ENCODE results near the gene FBXO48. TPM values are rescaled to one million over a fixed set of nuclear protein-coding genes. Genes with fewer than 3 reads are reported as not detected.

Gene FBXO48
- total and polyA plus RNA-seq, 2 of the 4 experiments (the other 2 are of a cell fraction) = 0.18 to 0.43 TPM

DNA sequence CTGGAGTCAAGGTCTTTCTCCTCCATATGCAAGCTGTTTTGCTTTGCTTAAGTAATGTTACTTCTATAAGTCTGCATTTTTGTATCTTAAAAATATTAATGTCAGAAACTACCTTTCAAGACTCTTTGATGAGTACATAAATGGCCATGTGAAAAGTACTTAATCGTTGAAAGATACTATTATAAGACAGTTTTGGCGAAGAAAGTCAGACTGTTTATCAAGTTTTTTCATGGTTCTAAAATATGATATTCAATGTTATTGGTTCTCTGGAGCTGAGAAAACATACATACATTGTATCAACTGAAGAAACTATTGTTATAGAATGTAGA is 25.1 kb downstream of the FBXO48 start:
- in situ Hi-C loops (cut with MboI; ENCODE audit: low sequenced_read_pairs) = loop anchor here (5.0 to 10.0 kb wide), 2 partner anchors 147 to 320 kb away; no protein-coding TSS in a partner anchor
- no TSS peak for BruUV-seq (replicated peaks)
- Histone ChIP-seq H3K4me1 (ENCODE audit: control insufficient read depth, insufficient read depth, low read length) (no peaks in the 10 kb centered on the region), H3K27me3 (ENCODE audit: control insufficient read depth, insufficient read depth, low read length) (peaks cover 13% of the 10 kb centered on the region), H2AK5ac (ENCODE audit: low read depth, low read length) (no peak overlapping the region), H4K91ac (ENCODE audit: insufficient read depth, low read depth, low read length) (no peak overlapping the region), H3K4me3 (ENCODE audit: insufficient read depth, low read depth, low read length) (no peak overlapping the region), H3K9me3 (ENCODE audit: control insufficient read depth, insufficient read depth, low read length) (no peaks in the 10 kb centered on the region), H3K9ac (ENCODE audit: low read depth, low read length) (no peak overlapping the region), H2AK9ac (replicated peaks; ENCODE audit: low read depth, low read length, poor library complexity) (no peak overlapping the region), H3K79me1 (ENCODE audit: low read depth in 1 of 2, low read length in 2 of 2) (no peaks in the 10 kb centered on the region), H2BK20ac (ENCODE audit: low read depth, low read length) (no peak overlapping the region), H3K27ac (ENCODE audit: insufficient read depth, low read length) (no peak overlapping the region), H2BK5ac (ENCODE audit: low read depth, low read length, poor library complexity, severe bottlenecking) (no peak overlapping the region), H3K36me3 (ENCODE audit: control insufficient read depth, insufficient read depth, low read length) (no peaks in the 10 kb centered on the region), H3K4ac (ENCODE audit: low read depth, low read length) (no peak overlapping the region), H4K5ac (ENCODE audit: low read depth, low read length) (no peak overlapping the region), H3K4me2 (ENCODE audit: low read depth, low read length) (no peak overlapping the region), H2AFZ (replicated peaks; ENCODE audit: low read length, poor library complexity) (no peak overlapping the region), H3K14ac (replicated peaks; ENCODE audit: low read depth, low read length) (no peak overlapping the region), H3K9me1 (ENCODE audit: insufficient read depth, low read length) (no peaks in the 10 kb centered on the region), H3K18ac (ENCODE audit: low read depth, low read length) (no peak overlapping the region), H2BK120ac (ENCODE audit: low read depth, low read length) (no peak overlapping the region), H3K23ac (ENCODE audit: low read depth, low read length) (no peak overlapping the region), H2BK15ac (ENCODE audit: low read depth, low read length) (no peak overlapping the region), H4K20me1 (ENCODE audit: insufficient read depth, low read length) (no peaks in the 10 kb centered on the region), H4K8ac (ENCODE audit: low read depth in 2 of 2, low read length in 2 of 2) (no peak overlapping the region), H3K56ac (ENCODE audit: extremely low read depth, insufficient read depth, low read length) (no peak overlapping the region)
- intact Hi-C loops (cut with micrococcal nuclease) = loop anchor here (1.0 to 5.0 kb wide), 5 partner anchors 80 to 320 kb away; partner anchors contain the start of genes CNRIP1 and PPP3R1
- ATAC-seq (ENCODE audit: low read depth) (no peak), DNase-seq (no peak)
- POLR2A ChIA-PET (ENCODE audit: unreplicated experiment) = no interaction called here
- dilution Hi-C loops (cut with HindIII; ENCODE audit: low sequenced_read_pairs, unreplicated experiment) = no loop called here
- no peak for TF ChIP-seq CHD1 (IDR thresholded peaks at IDR 0.05; ENCODE audit: low read depth, low read length)
- no peak for TF ChIP-seq POLR2A (IDR thresholded peaks at IDR 0.05; ENCODE audit: low read depth, low read length)
- TF ChIP-seq RAD21 (IDR thresholded peaks at IDR 0.05; ENCODE audit: low read length) = no peak
- TF ChIP-seq RFX5 (IDR thresholded peaks at IDR 0.05; ENCODE audit: low read depth, low read length) = no peak
- WGBS, 2 experiments (ENCODE audit: extremely low coverage in 2 of 2, insufficient read length in 1 of 2) = no CpG with 5 or more reads among the region's 2 CpGs
- CTCF ChIA-PET = interaction anchor here (0.9 to 2.0 kb wide), 6 partner anchors 11 to 320 kb away, joined by 3 to 11 read pairs (median 4); partner anchors contain the start of gene FBXO48

All from IMR-90 (cell line).